ENCODE results near the gene PRKN.

Gene PRKN

GRCh38 chr6:162727322-162728182, at the start of gene PRKN, which contains the start of gene PACRG (continued):
- TF ChIP-seq ZNF561 (tag by site-specific recombination; IDR thresholded peaks at IDR 0.05; ENCODE audit: borderline replicate concordance) = peak; percentile 41; the same call in 1 of the 2 replicates

- no peak overlapping the region for H3K4me3 ChIP-seq (ENCODE audit: low read depth, low read length)
- H3K36me3 ChIP-seq (ENCODE audit: control insufficient read depth in 2 of 2, insufficient read depth in 1 of 2, low read length in 2 of 2) = no peaks in the 10 kb centered on the region
- H3K9me3 ChIP-seq (ENCODE audit: control insufficient read depth, insufficient read depth, low read depth, low read length) = no peaks in the 10 kb centered on the region
- CTCF ChIA-PET = no interaction called here
- no peaks in the 10 kb centered on the region for H3K4me1 ChIP-seq (ENCODE audit: control insufficient read depth, insufficient read depth, low read length)
- POLR2A ChIA-PET = no interaction called here
- TF ChIP-seq ZNF555 (tag by site-specific recombination; conservative IDR thresholded peaks at IDR 0.05) (no peak), ZNF169 (tag by site-specific recombination; IDR thresholded peaks at IDR 0.05) (no peak), KLF16 (tag by site-specific recombination; IDR thresholded peaks at IDR 0.05) (no peak), ZNF350 (tag by site-specific recombination; IDR thresholded peaks at IDR 0.05) (no peak), TRIM28 (IDR thresholded peaks at IDR 0.05; ENCODE audit: borderline replicate concordance, low read length) (no peak), ZNF48 (tag by site-specific recombination; IDR thresholded peaks at IDR 0.05) (no peak), FEZF1 (tag by site-specific recombination; IDR thresholded peaks at IDR 0.05) (no peak), ZSCAN5A (tag by site-specific recombination; IDR thresholded peaks at IDR 0.05) (no peak), PRDM10 (tag by site-specific recombination; IDR thresholded peaks at IDR 0.05) (no peak), ZNF2 (tag by site-specific recombination; IDR thresholded peaks at IDR 0.05) (no peak), MYNN (tag by site-specific recombination; IDR thresholded peaks at IDR 0.05; ENCODE audit: borderline replicate concordance) (no peak), ZNF704 (tag by site-specific recombination; IDR thresholded peaks at IDR 0.05) (no peak), ZNF664 (tag by site-specific recombination; IDR thresholded peaks at IDR 0.05) (no peak)
- H3K27ac ChIP-seq (ENCODE audit: extremely low read depth, low read depth, low read length) = no peak overlapping the region
Observed at GRCh38 chr6:162777091-162777490, 49.5 kb upstream of the PRKN start.

GRCh38 chr6:162773996-162774395, 46.4 kb upstream of the PRKN start:
- no peaks in the 10 kb centered on the region for H3K9me3 ChIP-seq (ENCODE audit: control insufficient read depth, insufficient read depth, low read depth, low read length)
- CTCF ChIA-PET = interaction anchor here (0.5 kb wide), 1 partner anchor 332 kb away, joined by 4 read pairs; no protein-coding TSS in a partner anchor
- no peak overlapping the region for H3K27ac ChIP-seq (ENCODE audit: extremely low read depth, low read depth, low read length)
- H3K36me3 ChIP-seq (ENCODE audit: control insufficient read depth in 2 of 2, insufficient read depth in 1 of 2, low read length in 2 of 2) = no peaks in the 10 kb centered on the region
- POLR2A ChIA-PET = no interaction called here
- no peaks in the 10 kb centered on the region for H3K4me1 ChIP-seq (ENCODE audit: control insufficient read depth, insufficient read depth, low read length)
- no peak overlapping the region for H3K4me3 ChIP-seq (ENCODE audit: low read depth, low read length)
- TF ChIP-seq MEIS1 (CRISPR knock-in tag; IDR thresholded peaks at IDR 0.05; ENCODE audit: borderline replicate concordance) (no peak), ZNF394 (tag by site-specific recombination; IDR thresholded peaks at IDR 0.05; ENCODE audit: borderline replicate concordance) (no peak), KLF10 (tag by site-specific recombination; IDR thresholded peaks at IDR 0.05) (no peak), ZBTB20 (tag by site-specific recombination; IDR thresholded peaks at IDR 0.05) (no peak), ZFP37 (tag by site-specific recombination; IDR thresholded peaks at IDR 0.05) (no peak), REST (tag by site-specific recombination; IDR thresholded peaks at IDR 0.05) (no peak), ZNF335 (tag by site-specific recombination; conservative IDR thresholded peaks at IDR 0.05) (no peak), ZNF704 (tag by site-specific recombination; IDR thresholded peaks at IDR 0.05) (no peak)
